ENCODE data around the gene ARFGEF3.

DNA sequence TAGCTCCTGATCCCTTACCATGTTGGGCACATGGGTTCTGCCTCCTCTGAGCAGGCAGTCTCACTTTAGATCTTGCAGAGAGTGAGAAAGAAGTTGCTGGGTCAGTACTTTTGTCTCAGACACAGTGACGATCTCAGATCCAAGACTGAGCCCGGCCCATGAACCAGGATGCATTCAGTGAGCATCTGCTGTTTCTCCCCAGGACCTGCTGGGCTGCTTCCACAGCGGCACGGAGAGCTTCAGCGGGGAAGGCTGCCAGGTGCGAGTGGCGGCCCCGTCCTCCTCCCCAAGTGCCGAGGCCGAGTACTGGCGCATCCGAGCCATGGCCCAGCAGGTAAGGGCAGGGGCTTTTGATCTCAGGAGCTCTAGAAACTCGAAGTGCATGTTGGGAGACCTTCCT lies 162.1 kb downstream of the ARFGEF3 start:
- TF ChIP-seq, protein P1, sequence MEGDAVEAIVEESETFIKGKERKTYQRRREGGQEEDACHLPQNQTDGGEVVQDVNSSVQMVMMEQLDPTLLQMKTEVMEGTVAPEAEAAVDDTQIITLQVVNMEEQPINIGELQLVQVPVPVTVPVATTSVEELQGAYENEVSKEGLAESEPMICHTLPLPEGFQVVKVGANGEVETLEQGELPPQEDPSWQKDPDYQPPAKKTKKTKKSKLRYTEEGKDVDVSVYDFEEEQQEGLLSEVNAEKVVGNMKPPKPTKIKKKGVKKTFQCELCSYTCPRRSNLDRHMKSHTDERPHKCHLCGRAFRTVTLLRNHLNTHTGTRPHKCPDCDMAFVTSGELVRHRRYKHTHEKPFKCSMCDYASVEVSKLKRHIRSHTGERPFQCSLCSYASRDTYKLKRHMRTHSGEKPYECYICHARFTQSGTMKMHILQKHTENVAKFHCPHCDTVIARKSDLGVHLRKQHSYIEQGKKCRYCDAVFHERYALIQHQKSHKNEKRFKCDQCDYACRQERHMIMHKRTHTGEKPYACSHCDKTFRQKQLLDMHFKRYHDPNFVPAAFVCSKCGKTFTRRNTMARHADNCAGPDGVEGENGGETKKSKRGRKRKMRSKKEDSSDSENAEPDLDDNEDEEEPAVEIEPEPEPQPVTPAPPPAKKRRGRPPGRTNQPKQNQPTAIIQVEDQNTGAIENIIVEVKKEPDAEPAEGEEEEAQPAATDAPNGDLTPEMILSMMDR (conservative IDR thresholded peaks at IDR 0.05 in 1 of 2, IDR thresholded peaks at IDR 0.05 in 1 of 2; ENCODE audit: extremely low read depth in 1 of 2, insufficient read depth in 1 of 2, low read depth in 1 of 2, low read length in 2 of 2), result no peak
- no peak for TF ChIP-seq EZH2 (IDR thresholded peaks at IDR 0.05; ENCODE audit: borderline replicate concordance, low read length)
